Cardiac septum (tissue), 1 donor: ENCODE results near the gene ARHGAP23. TPM values are rescaled to one million over a fixed set of nuclear protein-coding genes. Genes with fewer than 3 reads are reported as not detected.
A peak's percentile ranks its signal among the peaks of the same experiment; 100 is the strongest.
"Not testable (repeated sequence)": the region's sequence is repeated elsewhere in the genome, so short reads cannot be mapped to it uniquely, and the experiment has no call there.

Experiments
- DNase-seq: peaks from one replicate; pipeline ENCODE4 v3.0.0-alpha.2; 2020; ENCODE audit warnings: low spot score
- intact Hi-C: fragments of 100-400 bp; cut with DNase I; formaldehyde crosslinking; loops from one replicate; pipeline ENCODE4 v1.14.0; 2022
- total RNA-seq: library from RNA; stranded (reverse); fragmentation: NEBNext Ultra II Directional; extraction: Animal tissue kit (Norgen Biotek cat#: 25700); gene quantifications from one replicate; pipeline ENCODE4 v1.2.1, GENCODE V29; 2021
- donor health status: DM: no; HTN: no; CAD: no.

The ARHGAP23 gene
- total RNA-seq, 1 donor from 2014 or later: 96.8 TPM

DNA sequence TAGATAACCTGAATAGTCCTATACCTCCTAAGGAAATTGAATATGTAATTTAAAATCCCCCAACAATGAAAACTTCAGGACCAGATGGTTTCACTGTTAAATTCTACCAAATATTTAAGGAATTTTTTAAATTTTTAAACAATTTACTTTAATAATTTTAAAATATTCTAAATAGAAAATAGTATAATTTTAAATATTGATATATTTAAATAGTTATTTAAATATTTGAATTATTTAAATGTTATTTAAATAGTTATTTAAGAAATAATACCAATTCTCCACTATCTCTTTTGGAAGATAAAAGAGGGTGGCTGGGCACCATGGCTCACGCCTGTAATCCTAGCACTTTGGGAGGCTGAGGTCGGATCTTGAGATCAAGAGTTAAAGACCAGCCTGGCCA, 73.5 kb downstream of the ARHGAP23 start:
- intact Hi-C loops, DNase-seq: not testable (repeated sequence)

DNA sequence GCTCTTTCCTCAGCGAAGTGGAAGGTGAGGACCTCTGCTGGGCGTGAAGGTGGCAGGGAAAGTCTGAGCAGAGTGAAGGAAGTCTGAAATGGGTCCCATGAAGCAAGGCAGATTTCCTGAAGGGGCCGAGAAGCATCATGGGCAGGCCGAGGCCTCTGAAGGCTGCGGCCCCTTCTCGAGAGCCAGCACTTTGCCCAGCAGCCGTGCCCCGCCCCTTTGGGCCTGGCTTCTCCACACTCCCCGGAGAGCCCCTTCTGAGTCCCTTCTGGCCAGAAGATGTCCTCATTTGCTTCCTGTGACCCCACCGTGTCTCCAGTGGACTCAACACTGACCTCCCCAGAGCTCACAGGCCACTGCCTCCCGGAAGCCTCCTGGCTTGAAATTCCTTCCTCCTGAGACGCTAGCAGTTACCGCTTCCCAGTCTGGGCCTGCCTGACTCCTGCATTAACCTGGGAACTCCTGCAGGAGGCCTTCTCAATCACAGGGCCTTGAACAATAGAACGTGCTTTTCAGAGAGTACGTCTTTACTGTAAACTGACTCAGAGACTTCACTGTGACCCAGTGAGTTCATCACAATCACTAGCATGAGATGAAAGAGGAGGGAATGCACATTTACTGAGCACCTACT, 75.1 kb downstream of the ARHGAP23 start:
- intact Hi-C loops, DNase-seq: not testable (repeated sequence)

DNA sequence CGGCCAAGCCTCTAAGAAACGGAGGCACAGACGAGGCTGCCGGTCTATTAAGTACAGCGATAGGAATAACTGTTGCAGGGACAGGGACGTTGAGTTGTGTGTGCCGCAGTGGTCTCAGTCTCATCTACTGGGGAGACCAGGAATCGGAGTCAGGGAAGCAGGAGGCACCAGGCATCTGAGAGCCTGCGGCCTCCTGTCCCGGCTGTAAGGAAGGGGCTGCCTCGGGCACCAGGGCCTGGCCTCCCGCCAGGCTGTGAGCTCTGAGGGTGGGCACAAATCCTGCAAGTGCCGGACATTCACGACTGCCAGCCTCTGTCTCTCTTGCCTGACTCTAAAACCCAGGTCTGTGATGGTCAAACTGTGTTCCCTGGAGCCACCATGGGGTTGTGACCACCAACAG, 76.0 kb downstream of the ARHGAP23 start:
- intact Hi-C loops: no loop called here
- no peak for DNase-seq

DNA sequence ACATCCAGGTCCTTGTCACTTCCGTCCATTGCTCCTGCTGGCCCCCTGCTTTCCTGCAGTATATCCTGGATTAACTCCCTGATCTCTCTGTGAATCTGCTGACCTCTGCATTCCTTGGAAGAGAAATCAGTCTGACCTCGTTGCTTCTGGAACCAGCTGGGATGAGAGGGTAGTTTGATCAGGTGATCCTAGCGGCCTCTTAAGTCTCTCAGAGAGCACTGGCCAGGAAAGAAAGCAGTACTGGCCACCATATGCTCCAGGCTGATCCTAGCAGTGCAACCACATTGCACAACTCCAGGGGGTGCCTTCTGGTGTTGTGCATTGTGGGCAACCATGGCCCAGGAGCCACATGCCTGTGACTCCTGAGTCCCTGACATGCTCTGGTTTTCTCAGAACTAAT, 79.2 kb downstream of the ARHGAP23 start:
- intact Hi-C loops: loop anchor here (5.0 kb wide), 1 partner anchor 160 kb away; no protein-coding TSS in a partner anchor
- DNase-seq: no peak

DNA sequence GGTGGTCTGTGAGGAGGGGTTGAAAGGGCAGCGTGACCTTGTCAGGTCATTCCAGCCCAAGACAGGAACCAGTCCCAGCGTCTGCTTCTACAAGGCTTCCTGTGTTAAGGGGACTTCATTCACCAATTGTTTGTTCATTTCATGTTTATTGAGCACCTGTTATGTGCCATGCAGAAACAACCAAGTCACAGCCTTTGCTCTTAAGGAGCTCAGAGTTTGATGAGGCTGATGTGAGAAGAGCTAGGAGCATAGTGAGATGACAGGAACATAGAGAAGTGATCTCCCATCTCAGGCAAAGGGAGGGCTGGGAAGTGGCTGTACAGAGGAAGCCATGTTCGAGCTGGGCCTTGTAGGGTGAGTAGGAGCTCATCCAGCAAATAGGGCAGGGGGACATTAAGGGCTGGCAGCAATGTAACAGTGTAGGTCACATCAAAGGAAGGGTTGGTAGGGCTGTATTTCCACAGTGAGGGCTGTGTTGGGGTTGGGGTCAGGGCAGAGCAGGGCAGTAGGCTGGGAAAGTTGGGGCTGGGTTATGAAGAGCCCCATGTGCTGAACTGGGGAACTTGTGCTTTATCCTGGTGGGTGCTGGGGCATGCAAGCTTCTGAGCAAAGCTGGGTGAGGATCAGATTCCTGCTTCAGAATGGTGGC, 79.8 kb downstream of the ARHGAP23 start:
- intact Hi-C loops: loop anchor here (5.0 kb wide), 1 partner anchor 159 kb away; no protein-coding TSS in a partner anchor

DNA sequence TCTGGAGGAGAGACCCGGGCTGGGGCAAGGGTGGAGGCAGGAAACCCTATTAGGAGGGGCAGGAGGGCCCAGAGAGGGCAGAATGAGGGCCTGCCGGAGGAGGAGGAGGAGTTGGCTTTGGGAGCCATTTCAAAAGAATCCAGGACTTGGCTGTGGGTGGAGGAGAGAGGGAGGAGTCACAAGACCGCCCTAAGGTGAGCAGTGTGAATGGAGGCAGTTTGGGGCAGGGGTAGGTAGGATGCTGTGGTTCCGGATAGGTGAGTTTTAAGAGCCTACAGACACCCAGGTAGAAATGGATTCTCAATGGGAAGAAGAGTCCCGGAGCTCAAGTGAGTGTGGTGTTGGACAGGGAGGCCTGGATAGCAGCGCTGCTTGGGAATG, 80.3 kb downstream of the ARHGAP23 start:
- no peak for DNase-seq
- intact Hi-C loops: loop anchor here (5.0 kb wide), 1 partner anchor 159 kb away; no protein-coding TSS in a partner anchor

More for the DNA sequence above, 79.8 kb downstream of the ARHGAP23 start:
- no peak for DNase-seq

DNA sequence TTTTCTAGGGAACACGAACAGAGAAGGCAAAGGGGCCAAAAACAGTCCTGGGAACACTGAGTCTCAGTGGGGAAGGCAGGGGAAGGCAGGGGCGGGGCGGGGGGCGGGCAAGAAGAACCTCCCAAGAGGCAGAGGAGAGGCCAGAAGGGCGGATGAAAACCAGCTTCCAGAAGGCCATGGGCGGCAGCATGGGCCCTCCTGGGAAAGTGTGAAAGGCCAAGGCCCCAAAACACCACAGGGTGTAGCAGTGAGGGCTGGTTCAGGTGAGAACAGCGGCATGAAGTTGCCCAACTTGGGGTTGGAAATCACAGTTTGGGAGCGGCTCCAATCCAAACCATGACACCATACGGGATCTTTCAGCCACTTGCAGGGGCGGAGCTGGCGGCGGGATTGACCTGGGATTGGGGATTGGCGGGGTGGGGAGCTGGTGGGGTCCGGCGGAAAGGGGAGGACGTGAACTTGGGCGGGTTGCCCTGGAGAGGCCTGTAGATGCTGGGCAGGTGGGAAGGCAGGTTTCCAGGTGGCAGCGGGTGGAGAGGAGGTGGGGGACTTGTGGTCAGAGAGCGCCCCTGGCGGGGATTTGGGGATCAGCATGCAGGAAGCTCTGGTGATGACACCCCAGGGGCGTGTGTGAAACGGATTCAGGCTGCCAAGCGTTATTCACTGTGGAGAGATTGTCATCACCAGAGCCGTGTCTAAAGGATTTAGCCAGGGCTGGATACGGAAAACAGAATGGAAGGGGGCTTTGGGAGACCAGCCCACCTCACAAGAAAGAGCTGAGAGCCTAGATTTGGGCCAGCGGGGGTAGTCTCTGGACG, 80.9 kb downstream of the ARHGAP23 start:
- DNase-seq: peak; percentile 82
- intact Hi-C loops: loop anchor here (5.0 kb wide), 1 partner anchor 158 kb away; no protein-coding TSS in a partner anchor

DNA sequence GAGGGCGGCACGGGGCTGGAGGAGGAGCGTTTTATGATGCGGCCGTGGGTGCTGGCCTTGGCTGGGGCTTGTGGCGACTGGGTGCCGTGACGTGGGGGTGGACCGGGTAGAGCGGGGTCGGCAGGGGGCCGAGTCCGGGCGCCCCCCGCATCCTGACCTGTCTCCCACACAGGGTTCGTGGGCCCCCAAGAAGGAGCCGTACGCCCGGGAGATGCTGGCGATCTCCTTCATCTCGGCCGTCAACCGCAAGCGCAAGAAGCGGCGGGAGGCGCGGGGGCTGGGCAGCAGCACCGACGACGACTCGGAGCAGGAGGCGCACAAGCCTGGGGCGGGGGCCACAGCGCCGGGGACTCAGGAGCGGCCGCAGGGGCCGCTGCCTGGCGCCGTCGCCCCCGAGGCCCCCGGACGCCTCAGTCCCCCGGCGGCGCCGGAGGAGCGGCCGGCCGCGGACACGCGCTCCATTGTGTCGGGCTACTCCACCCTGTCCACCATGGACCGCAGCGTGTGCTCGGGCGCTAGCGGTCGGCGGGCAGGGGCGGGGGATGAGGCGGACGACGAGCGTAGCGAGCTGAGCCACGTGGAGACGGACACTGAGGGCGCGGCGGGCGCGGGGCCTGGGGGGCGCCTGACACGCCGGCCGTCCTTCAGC, 81.6 kb downstream of the ARHGAP23 start:
- intact Hi-C loops: loop anchor here (5.0 kb wide), 1 partner anchor 157 kb away; no protein-coding TSS in a partner anchor
- DNase-seq: no peak

DNA sequence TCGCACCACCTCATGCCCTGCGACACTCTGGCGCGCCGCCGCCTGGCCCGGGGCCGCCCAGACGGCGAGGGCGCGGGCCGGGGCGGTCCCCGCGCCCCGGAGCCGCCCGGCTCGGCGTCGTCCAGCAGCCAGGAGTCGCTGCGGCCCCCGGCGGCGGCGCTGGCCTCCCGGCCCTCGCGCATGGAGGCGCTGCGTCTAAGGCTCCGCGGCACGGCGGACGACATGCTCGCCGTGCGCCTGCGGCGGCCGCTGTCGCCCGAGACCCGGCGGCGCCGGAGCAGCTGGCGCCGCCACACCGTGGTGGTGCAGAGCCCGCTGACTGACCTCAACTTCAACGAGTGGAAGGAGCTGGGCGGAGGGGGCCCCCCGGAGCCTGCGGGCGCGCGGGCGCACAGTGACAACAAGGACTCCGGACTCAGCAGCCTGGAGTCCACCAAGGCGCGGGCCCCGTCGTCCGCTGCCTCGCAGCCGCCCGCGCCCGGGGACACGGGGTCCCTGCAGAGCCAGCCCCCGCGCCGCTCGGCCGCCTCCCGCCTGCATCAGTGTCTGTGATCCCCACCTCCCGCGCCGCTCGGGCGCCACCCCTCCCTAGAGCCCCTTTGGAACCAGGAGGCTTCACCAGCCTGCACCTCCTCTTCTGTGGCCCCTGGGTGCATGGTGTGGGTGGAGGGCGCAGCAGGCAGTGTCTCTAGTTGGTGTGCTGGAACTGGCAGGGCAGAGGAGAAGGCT, 82.3 kb downstream of the ARHGAP23 start:
- intact Hi-C loops: no loop called here
- no peak for DNase-seq

DNA sequence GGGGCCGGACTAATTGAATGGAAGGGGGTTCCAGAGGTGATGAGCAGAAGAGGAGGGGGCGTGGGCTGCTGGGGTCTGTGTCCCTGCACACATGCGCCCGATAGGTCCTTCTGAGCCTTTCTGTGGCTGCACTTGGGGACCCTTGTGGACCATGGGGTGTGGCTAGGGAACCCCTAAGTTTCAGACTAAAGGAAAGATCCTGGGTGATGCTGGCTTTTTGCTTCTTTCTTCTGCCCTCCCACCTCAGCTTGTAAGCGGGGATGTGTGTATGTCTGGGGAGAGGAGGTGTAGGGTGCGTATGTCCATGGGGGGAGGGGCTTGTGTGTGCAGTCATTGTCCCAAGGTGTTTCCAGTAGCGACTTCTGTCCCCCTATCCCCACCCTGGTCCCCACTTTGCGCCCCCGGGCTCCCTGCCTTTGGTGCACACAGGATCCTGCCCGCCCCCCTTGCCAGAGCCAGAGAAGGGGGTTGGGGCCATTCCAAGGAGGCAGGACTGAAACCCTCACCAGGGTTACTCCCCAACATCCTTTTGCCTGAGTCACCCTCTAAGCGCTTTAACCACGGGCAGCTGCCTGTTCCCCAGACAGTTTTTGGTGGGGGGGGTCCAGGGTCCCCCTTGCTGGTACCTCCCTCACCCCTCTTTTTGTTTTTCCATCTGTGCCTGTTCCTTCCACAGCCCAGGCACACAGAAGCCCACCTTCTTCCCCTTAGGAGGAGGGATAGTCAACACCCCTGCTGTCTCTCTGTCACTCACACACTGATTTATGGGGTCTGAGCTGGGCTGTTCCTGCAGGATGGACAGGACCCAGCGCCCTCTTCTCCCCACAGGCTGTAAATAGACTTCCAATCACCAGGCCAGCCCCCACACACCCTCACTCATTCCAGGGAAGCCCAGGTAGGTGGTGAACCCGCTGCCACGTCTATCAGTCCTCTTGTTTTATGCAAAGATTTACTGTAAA, 83.2 kb downstream of the ARHGAP23 start:
- no peak for DNase-seq
- intact Hi-C loops: no loop called here

DNA sequence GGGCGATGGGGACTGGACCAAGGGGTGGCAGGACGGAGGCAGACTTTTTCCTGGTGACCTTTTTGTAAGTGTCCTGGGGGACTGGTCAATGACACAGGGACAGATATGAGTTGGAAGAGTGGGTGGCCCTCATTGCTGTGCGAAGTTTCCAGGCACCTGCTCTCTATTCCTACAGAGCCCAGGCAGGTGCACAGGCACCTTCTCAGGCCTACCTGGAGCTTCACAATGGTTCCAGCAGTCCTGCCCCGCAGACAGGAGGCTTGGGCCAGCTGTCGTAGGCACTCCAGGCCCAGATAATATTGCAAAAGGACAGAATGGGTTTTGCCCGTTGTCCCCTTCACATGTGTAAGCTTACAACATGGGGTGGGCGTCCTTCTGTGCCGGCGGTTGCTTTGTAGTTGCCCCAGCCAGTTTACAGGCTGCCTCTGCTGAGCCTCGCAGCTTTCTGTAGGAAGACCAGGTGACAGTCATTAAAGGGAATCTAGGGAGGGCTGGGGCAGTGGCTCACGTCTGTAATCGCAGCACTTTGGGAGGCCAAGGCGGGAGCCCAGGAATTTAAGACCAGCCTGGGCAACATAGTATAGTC, 84.3 kb downstream of the ARHGAP23 start:
- intact Hi-C loops: no loop called here
- DNase-seq: no peak

DNA sequence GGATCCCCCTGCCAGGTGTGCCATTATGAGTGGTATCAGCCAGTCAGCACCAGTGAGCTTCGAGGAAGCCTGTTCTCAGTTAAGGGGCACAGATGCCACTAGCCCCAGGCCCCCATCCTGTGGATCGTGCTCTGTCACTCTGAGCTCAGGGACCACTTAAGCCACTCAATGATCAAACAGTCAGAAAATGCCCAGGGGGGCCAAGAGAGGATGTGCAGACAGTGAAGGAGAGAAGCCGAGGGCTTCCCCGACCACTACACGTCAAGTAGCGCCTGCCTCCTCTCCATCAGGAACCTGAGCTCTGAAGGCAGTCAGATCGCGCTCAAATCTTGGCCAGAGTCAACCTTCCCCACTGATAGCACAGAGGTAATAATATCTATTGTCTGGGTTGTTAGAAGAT, 98.3 kb downstream of the ARHGAP23 start:
- DNase-seq, intact Hi-C loops: not testable (repeated sequence)

DNA sequence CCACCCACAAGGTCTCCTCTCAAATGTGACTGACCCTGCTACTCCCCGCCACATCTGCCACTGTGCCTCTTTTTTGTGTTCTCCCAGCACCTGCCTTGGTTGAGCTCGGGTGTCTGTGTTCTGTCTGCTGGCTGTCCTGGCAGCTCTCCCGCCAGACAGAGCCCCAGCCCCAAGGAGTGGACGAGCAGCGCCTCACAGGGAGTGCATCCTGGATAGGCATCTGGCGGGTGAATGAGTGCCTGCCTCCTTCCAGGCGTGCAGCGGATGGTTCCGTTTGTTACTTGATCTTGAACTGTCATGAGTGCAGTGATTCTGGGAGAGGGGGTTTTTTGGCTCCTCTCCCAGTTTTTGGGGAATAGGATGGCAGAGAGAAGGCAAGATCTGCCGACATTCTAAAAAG, 99.9 kb downstream of the ARHGAP23 start:
- intact Hi-C loops, DNase-seq: not testable (repeated sequence)

DNA sequence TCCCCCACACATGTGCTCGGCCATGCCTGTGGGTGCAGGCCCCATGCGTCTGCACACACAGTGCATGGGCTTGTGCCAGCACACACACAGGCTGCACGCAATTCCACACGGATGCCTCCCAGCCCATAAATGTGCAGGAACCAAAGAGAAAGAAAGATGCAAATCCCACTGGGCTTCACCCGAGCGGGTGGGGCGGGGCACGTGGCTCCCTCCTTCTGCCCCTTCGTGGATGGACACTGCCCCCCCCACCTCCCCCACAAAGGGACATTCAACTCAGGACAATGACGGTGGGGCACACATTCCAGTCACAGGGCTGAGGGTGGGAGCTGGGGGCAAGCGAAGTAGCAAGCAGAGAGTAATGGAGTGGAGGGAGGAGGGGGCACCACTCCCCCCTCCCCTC, 102.6 kb downstream of the ARHGAP23 start:
- intact Hi-C loops, DNase-seq: not testable (repeated sequence)

DNA sequence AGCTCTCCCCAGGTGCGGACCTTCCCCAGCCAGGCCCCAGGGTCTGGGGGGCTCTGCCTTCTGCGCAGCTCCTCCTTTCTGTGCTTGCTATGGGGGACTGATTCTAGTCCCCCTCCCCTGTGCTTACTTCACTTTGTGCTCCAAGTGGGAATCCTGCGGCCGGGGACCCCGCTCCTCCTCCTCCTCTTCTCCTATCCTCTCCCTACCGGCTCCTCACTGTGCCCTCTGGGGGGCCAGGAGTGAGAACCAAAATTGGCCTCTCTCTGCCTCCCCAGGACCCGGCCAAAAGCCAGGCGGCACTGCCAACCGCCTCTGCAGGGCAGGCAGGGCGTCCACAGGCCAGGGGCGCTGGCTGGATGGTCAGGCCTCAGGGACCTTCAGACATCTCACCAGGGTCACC, 103.5 kb downstream of the ARHGAP23 start:
- intact Hi-C loops, DNase-seq: not testable (repeated sequence)

DNA sequence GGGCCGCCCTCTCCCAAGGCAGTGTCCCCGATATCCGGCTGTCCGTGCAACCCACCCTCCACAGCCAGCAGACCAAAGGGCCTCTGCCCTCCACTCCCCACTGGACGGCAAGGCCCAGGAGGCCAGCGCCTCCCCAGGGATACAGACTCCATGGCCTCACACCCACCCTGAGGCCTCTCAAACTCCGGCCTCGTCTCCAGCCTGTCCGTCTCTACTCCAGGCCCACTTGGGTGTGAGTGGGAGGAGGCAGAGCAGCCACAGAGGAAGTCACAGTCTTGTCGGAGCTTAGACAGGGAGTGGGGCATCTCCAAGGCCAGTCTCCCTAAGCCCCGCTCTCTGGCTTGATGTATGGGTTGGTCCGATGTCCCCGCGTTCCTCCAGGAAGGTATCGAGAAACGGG, 104.2 kb downstream of the ARHGAP23 start:
- intact Hi-C loops: no loop called here
- no peak for DNase-seq

DNA sequence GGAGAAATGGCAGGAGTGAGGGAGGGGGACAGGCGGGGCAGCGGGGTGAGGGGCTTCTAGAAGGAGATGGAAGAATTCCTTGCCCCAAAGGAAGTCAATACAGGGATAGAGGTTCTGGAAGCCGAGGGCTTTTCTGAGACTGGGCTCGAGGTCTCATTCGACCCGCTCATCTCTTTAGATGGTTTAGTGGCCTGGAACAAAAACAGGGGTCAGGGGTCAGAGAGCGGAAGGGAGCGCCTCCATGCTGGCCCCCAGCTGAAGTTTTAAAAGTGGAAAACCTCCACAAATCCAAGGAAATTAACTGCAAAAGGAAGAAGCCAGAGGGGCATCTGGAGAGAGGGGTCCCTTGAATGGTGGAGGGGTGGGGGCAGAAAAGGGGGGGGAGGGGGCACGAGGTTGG, 105.0 kb downstream of the ARHGAP23 start:
- DNase-seq: no peak
- intact Hi-C loops: no loop called here
